OCI-LY1 (cell line): Measurements from ENCODE around the gene PRR14.

Experiments used
- H2AFZ ChIP-seq: fragments of 200-600 bp; sonication (generic), shearing (Covaris generic); 2 replicates; pipeline ENCODE4 v1.6.0; 2014; ENCODE audit warnings: antibody characterized with exemption, mild to moderate bottlenecking, low read length
- H3F3A ChIP-seq: fragments of 200-600 bp; sonication (generic), shearing (Covaris generic); 2 replicates; pipeline ENCODE4 v1.6.0; 2014; ENCODE audit warnings: mild to moderate bottlenecking, antibody characterized with exemption, low read length, moderate library complexity; ENCODE audit not compliant: insufficient read depth
- H3K27ac ChIP-seq: fragments of 200-600 bp; sonication (generic); 2 replicates; pipeline ENCODE4 v1.5.1; 2014; ENCODE audit warnings: low read length, mixed run types, mild to moderate bottlenecking, low read depth; ENCODE audit not compliant: poor library complexity, severe bottlenecking
- H3K27me3 ChIP-seq: fragments of 200-600 bp; sonication (generic); 2 replicates; pipeline ENCODE4 v1.6.0; 2014; ENCODE audit warnings: antibody characterized with exemption, mild to moderate bottlenecking, low read length, moderate library complexity; ENCODE audit not compliant: insufficient read depth
- H3K36me3 ChIP-seq: fragments of 200-600 bp; sonication (generic); 2 replicates; pipeline ENCODE4 v1.6.1; 2014; ENCODE audit warnings: mild to moderate bottlenecking, antibody characterized with exemption, low read length, moderate library complexity, mixed read lengths; ENCODE audit not compliant: insufficient read depth
- H3K4me1 ChIP-seq: fragments of 200-600 bp; sonication (generic); 2 replicates; pipeline ENCODE4 v1.5.1; 2014; ENCODE audit warnings: mild to moderate bottlenecking, low read length, moderate library complexity; ENCODE audit not compliant: insufficient read depth, severe bottlenecking
- H3K4me2 ChIP-seq: fragments of 200-600 bp; sonication (generic), shearing (Covaris generic); 2 replicates; pipeline ENCODE4 v1.6.1; 2014; ENCODE audit warnings: low read length
- H3K4me3 ChIP-seq: fragments of 200-600 bp; sonication (generic); 2 replicates; pipeline ENCODE4 v1.5.1; 2014; ENCODE audit warnings: low read length, low read depth, mild to moderate bottlenecking, mixed read lengths; ENCODE audit not compliant: poor library complexity, severe bottlenecking
- H3K79me2 ChIP-seq: fragments of 200-600 bp; shearing (Covaris generic); 2 replicates; pipeline ENCODE4 v1.6.1; 2016; ENCODE audit warnings: mixed run types, low read length, mixed read lengths; ENCODE audit not compliant: insufficient read depth
- H3K9ac ChIP-seq: fragments of 200-600 bp; sonication (generic), shearing (Covaris generic); 2 replicates; pipeline ENCODE4 v1.6.1; 2014; ENCODE audit warnings: mild to moderate bottlenecking, low read length, mixed read lengths
- H3K9me2 ChIP-seq: fragments of 200-600 bp; sonication (generic), shearing (Covaris generic); 2 replicates; pipeline ENCODE4 v1.6.1; 2014; ENCODE audit warnings: low read depth, mild to moderate bottlenecking, low read length, mixed read lengths
- H3K9me3 ChIP-seq: fragments of 200-600 bp; shearing (Covaris generic); 2 replicates; pipeline ENCODE4 v1.6.1; 2014; ENCODE audit warnings: low read length, mixed read lengths
- H4K20me1 ChIP-seq: fragments of 200-600 bp; sonication (generic), shearing (Covaris generic); 2 replicates; pipeline ENCODE4 v1.6.0; 2016; ENCODE audit warnings: mild to moderate bottlenecking, low read length; ENCODE audit not compliant: insufficient read depth
- CTCF ChIP-seq: fragments of 200-600 bp; sonication (generic), shearing (Covaris generic); IDR thresholded peaks from 2 replicates; pipeline ENCODE4 v1.5.1; 2017; ENCODE audit warnings: mild to moderate bottlenecking, antibody characterized with exemption, low read length, moderate library complexity, mixed read lengths
- EZH2 ChIP-seq: fragments of 200-600 bp; sonication (generic), shearing (Covaris generic); IDR thresholded peaks from 2 replicates; pipeline ENCODE4 v1.8.0; 2017; ENCODE audit warnings: borderline replicate concordance, mixed run types, mild to moderate bottlenecking, antibody characterized with exemption, low read length, moderate library complexity, mixed read lengths

The PRR14 gene

GRCh38 chr16:30615358-30616091 lies 35.2 kb upstream of the PRR14 start:
- Histone ChIP-seq H3K36me3 (no peaks in the 10 kb centered on the region; the same call in 1 of the 2 replicates), H3K27me3 (no peaks in the 10 kb centered on the region), H3K4me3 (no peak overlapping the region), H3K4me2 (no peak overlapping the region), H3K79me2 (no peaks in the 10 kb centered on the region), H4K20me1 (no peaks in the 10 kb centered on the region), H3K9me3 (peaks cover 10% of the 10 kb centered on the region; the same call in 1 of the 2 replicates), H3K9ac (no peak overlapping the region), H2AFZ (no peak overlapping the region), H3K27ac (no peak overlapping the region), H3K9me2 (no peaks in the 10 kb centered on the region), H3K4me1 (peaks cover 17% of the 10 kb centered on the region), H3F3A (peaks cover 5% of the 10 kb centered on the region; the same call in 1 of the 2 replicates)
- TF ChIP-seq CTCF, result peak; percentile 82
- no peak for TF ChIP-seq EZH2

- H3K36me3 ChIP-seq, result no peaks in the 10 kb centered on the region; the same call in 1 of the 2 replicates
- TF ChIP-seq CTCF (no peak), EZH2 (no peak)
- no peak overlapping the region for H3K9ac ChIP-seq
- no peaks in the 10 kb centered on the region for H3K79me2 ChIP-seq
- no peak overlapping the region for H3K27ac ChIP-seq
- H4K20me1 ChIP-seq, result no peaks in the 10 kb centered on the region
- no peak overlapping the region for H3K4me3 ChIP-seq
- no peak overlapping the region for H2AFZ ChIP-seq
- peaks cover 10% of the 10 kb centered on the region; the same call in 1 of the 2 replicates for H3K9me3 ChIP-seq
- no peaks in the 10 kb centered on the region for H3F3A ChIP-seq
- peaks cover 3% of the 10 kb centered on the region; the same call in 1 of the 2 replicates for H3K27me3 ChIP-seq
- no peaks in the 10 kb centered on the region for H3K4me1 ChIP-seq
- no peaks in the 10 kb centered on the region for H3K9me2 ChIP-seq
- H3K4me2 ChIP-seq, result no peak overlapping the region
Observed at GRCh38 chr16:30619202-30619601, 31.6 kb upstream of the PRR14 start.

- Histone ChIP-seq H4K20me1 (no peaks in the 10 kb centered on the region), H3K4me3 (no peak overlapping the region), H3K27ac (no peak overlapping the region), H3K79me2 (no peaks in the 10 kb centered on the region), H3K27me3 (peaks cover 4% of the 10 kb centered on the region; the same call in 1 of the 2 replicates), H3K9me3 (peaks cover 10% of the 10 kb centered on the region; the same call in 1 of the 2 replicates), H3K36me3 (no peaks in the 10 kb centered on the region; the same call in 1 of the 2 replicates), H3K4me2 (no peak overlapping the region), H3F3A (no peaks in the 10 kb centered on the region), H3K9me2 (no peaks in the 10 kb centered on the region), H3K9ac (no peak overlapping the region), H3K4me1 (no peaks in the 10 kb centered on the region), H2AFZ (no peak overlapping the region)
- TF ChIP-seq CTCF (no peak), EZH2 (no peak)
Observed at GRCh38 chr16:30619638-30620037, 31.1 kb upstream of the PRR14 start.
